ENCODE results near the gene NXNL1. TPM values are rescaled to one million over a fixed set of nuclear protein-coding genes. Genes with fewer than 3 reads are reported as not detected.

Gene NXNL1
- total RNA-seq, 1 experiment from 2014 or later, result not detected

DNA sequence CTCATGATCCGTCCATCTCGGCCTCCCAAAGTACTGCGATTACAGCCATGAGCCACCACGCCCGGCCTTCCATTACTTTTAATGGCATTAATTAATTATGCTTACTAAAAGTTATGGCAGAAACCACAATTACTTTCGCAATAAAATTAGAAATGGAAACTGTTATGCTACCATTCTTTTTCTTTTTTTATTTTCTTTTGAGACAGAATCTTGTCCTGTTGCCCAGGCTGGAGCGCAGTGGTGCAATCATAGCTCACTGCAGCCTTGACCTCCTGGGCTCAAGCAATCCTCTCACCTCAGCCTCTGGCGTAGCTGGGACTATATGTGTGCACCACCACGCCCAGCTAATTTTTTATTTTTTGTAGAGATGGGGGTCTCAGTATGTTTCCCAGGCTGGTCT, 50.7 kb downstream of the NXNL1 start:
- no peak overlapping the region for H3K14ac ChIP-seq (ENCODE audit: insufficient read depth, low read length)
- H3K4me1 ChIP-seq (ENCODE audit: insufficient read depth, low read length), result peaks cover 3% of the 10 kb centered on the region; the same call in 1 of the 2 replicates
- Mint-ChIP-seq H3K27me3 (ENCODE audit: low read depth) (peaks cover 13% of the 10 kb centered on the region), H3K9me3 (no peaks in the 10 kb centered on the region), H3K4me1 (peaks cover 37 to 45% of the 10 kb centered on the region in 2 experiments), H3K36me3 (ENCODE audit: insufficient read depth in 1 of 3, low read depth in 3 of 3) (peaks cover 2 to 27% (median 7%) of the 10 kb centered on the region in 3 experiments; a peak in 4 of 7 replicates), H3K4me3 (no peak overlapping the region), H3K27ac (no peak overlapping the region; a peak in 1 of 7 replicates)
- H2BK12ac ChIP-seq (ENCODE audit: insufficient read length, low read depth, low read length), result no peak overlapping the region
- H2AK5ac ChIP-seq (ENCODE audit: insufficient read length, low read length), result no peak overlapping the region
- H3K27me3 ChIP-seq (ENCODE audit: insufficient read depth, low read length), result no peaks in the 10 kb centered on the region
- no peak overlapping the region for H2AFZ ChIP-seq (ENCODE audit: low read length)
- H2BK5ac ChIP-seq (ENCODE audit: insufficient read length, low read length), result no peak overlapping the region
- no peak overlapping the region for H3K23ac ChIP-seq (ENCODE audit: insufficient read length, low read depth, low read length)
- no peak overlapping the region for H4K91ac ChIP-seq (ENCODE audit: insufficient read length, low read depth, low read length)
- H3K4me2 ChIP-seq (ENCODE audit: insufficient read depth, insufficient read length, low read length), result no peak overlapping the region
- no peak overlapping the region for H2BK120ac ChIP-seq (ENCODE audit: low read depth, low read length, poor library complexity, severe bottlenecking)
- H4K5ac ChIP-seq (ENCODE audit: insufficient read length, low read depth, low read length), result no peak overlapping the region
- no peak for DNase-seq
- no CpG with 5 or more reads among the region's 9 CpGs for WGBS (ENCODE audit: extremely low coverage, insufficient read length, low lambda C conversion rate)
- no peak overlapping the region for H3K27ac ChIP-seq (ENCODE audit: insufficient read length, low read depth, low read length)
- H3K9ac ChIP-seq (ENCODE audit: extremely low read depth, insufficient read length, low read length), result no peak overlapping the region
- H4K20me1 ChIP-seq (ENCODE audit: control insufficient read depth, insufficient read depth, insufficient read length), result no peaks in the 10 kb centered on the region
- H3K18ac ChIP-seq (ENCODE audit: insufficient read length, low read depth, low read length), result no peak overlapping the region
- no peak overlapping the region for H4K8ac ChIP-seq (replicated peaks; ENCODE audit: insufficient read length, low read depth, low read length)
- no peak overlapping the region for H2BK15ac ChIP-seq (ENCODE audit: low read depth, low read length)
- H3K9me3 ChIP-seq (ENCODE audit: control insufficient read depth, low read depth, low read length), result no peaks in the 10 kb centered on the region
- H3K4ac ChIP-seq (ENCODE audit: low read depth, low read length), result no peak overlapping the region
- no peaks in the 10 kb centered on the region; the same call in 1 of the 2 replicates for H3K79me2 ChIP-seq (ENCODE audit: insufficient read depth, low read length)
- no peak overlapping the region for H3K56ac ChIP-seq (ENCODE audit: insufficient read length, low read depth, low read length)
- TF ChIP-seq, protein P1, sequence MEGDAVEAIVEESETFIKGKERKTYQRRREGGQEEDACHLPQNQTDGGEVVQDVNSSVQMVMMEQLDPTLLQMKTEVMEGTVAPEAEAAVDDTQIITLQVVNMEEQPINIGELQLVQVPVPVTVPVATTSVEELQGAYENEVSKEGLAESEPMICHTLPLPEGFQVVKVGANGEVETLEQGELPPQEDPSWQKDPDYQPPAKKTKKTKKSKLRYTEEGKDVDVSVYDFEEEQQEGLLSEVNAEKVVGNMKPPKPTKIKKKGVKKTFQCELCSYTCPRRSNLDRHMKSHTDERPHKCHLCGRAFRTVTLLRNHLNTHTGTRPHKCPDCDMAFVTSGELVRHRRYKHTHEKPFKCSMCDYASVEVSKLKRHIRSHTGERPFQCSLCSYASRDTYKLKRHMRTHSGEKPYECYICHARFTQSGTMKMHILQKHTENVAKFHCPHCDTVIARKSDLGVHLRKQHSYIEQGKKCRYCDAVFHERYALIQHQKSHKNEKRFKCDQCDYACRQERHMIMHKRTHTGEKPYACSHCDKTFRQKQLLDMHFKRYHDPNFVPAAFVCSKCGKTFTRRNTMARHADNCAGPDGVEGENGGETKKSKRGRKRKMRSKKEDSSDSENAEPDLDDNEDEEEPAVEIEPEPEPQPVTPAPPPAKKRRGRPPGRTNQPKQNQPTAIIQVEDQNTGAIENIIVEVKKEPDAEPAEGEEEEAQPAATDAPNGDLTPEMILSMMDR (conservative IDR thresholded peaks at IDR 0.05), result no peak
- H3K23me2 ChIP-seq (ENCODE audit: insufficient read length, low read depth, low read length, poor library complexity, severe bottlenecking), result peaks cover 7% of the 10 kb centered on the region
- no peaks in the 10 kb centered on the region for H3K79me1 ChIP-seq (ENCODE audit: insufficient read depth, low read depth, low read length, poor library complexity, severe bottlenecking)
- no peak overlapping the region for H3T11ph ChIP-seq (ENCODE audit: low read length)
- H2BK20ac ChIP-seq (ENCODE audit: low read depth, low read length, poor library complexity, severe bottlenecking), result no peak overlapping the region
